AG09309 (cell line): ENCODE results near the gene LRRC36.

Experiments
- DNase-seq: peaks from one replicate; pipeline ENCODE4 v3.0.0-alpha.2; 2010; ENCODE audit warnings: low read depth
- H3K4me3 ChIP-seq: 2 replicates; pipeline ENCODE4 v1.5.1; 2011; ENCODE audit warnings: mild to moderate bottlenecking, low read depth, low read length, moderate library complexity; ENCODE audit not compliant: control insufficient read depth
- TF ChIP-seq, protein P1 (sequence below): IDR thresholded peaks from 2 replicates; pipeline ENCODE4 v1.5.1; 2011; ENCODE audit warnings: mild to moderate bottlenecking, low read depth, low read length, inconsistent platforms; ENCODE audit not compliant: insufficient read depth, control insufficient read depth; ENCODE audit errors: missing control alignments

Gene LRRC36

DNA sequence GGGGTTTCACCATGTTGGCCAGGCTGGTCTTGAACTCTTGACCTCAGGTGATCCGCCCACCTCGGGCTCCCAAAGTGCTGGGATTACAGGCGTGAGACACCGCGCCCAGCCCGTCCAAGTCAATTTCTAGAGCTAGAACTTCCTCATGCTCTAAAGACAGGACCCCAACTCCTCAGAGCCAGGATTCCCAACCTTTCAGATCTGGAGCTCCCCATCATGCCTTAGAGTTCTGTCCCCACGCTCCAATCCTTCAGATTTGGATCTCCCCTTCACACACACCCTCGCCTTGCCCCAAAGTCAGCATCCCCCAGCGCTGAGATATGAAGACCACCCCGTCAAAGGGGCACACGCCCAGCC lies 522 bp upstream of the LRRC36 start:
- TF ChIP-seq, protein P1, sequence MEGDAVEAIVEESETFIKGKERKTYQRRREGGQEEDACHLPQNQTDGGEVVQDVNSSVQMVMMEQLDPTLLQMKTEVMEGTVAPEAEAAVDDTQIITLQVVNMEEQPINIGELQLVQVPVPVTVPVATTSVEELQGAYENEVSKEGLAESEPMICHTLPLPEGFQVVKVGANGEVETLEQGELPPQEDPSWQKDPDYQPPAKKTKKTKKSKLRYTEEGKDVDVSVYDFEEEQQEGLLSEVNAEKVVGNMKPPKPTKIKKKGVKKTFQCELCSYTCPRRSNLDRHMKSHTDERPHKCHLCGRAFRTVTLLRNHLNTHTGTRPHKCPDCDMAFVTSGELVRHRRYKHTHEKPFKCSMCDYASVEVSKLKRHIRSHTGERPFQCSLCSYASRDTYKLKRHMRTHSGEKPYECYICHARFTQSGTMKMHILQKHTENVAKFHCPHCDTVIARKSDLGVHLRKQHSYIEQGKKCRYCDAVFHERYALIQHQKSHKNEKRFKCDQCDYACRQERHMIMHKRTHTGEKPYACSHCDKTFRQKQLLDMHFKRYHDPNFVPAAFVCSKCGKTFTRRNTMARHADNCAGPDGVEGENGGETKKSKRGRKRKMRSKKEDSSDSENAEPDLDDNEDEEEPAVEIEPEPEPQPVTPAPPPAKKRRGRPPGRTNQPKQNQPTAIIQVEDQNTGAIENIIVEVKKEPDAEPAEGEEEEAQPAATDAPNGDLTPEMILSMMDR, result no peak
- DNase-seq, result no peak
- peak overlapping the region; percentile 34 for H3K4me3 ChIP-seq

- TF ChIP-seq, protein P1, result no peak
- no peak for DNase-seq
- no peak overlapping the region for H3K4me3 ChIP-seq
Measured at GRCh38 chr16:67327743-67328142, 1.1 kb downstream of the LRRC36 start.

DNA sequence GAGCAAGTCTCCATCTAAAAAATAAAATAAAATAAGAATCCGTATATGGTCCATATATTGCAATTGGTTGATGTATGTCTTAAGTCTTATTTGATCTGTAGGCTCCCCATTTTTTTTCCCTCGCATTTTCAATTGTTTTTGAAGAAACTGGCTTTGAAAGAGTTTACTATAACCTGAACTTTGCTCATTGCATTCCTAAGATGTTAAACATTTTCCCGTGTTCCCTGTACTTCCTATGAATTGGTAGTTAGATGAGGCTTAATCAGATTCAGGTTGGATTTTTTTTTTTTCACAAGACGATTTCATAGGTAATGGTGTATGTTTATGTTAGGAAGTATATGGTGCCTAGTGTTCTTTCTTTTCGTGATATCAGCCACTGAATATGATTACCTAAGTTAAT lies 3.3 kb downstream of the LRRC36 start:
- DNase-seq, result no peak
- H3K4me3 ChIP-seq, result no peak overlapping the region
- TF ChIP-seq, protein P1, result no peak

DNA sequence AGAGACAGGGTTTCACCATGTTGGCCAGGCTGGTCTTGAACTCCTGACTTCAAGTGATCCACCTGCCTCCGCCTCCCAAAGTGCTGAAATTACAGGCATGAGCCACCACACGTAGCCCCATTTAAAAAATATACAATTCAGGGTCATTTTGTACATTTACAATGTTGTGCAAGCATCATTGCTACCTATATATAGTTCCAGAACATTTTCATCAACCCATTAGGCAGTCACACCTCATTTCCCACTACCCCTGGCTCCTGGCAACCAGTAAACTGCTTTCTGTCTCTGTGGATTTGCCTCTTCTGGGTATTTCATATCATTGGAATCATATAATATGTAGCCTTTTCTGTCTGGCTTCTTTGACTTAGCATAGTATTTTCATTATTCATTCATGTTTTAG lies 6.7 kb downstream of the LRRC36 start:
- DNase-seq, result no peak
- H3K4me3 ChIP-seq, result no peak overlapping the region
- TF ChIP-seq, protein P1, result no peak

GRCh38 chr16:67336116-67336515 lies 9.5 kb downstream of the LRRC36 start:
- DNase-seq, result no peak
- TF ChIP-seq, protein P1, result no peak
- H3K4me3 ChIP-seq, result no peak overlapping the region

- no peak for DNase-seq
- no peak overlapping the region for H3K4me3 ChIP-seq
- TF ChIP-seq, protein P1, result no peak
Measured at GRCh38 chr16:67336648-67337047, 10.0 kb downstream of the LRRC36 start.

- TF ChIP-seq, protein P1, result peak; percentile 30
- DNase-seq, result no peak
- H3K4me3 ChIP-seq, result no peak overlapping the region
Measured at GRCh38 chr16:67339453-67339852, 12.8 kb downstream of the LRRC36 start.
